Measurements from ENCODE around the gene ITM2A. TPM values are rescaled to one million over a fixed set of nuclear protein-coding genes. Genes with fewer than 3 reads are reported as not detected.

The ITM2A gene
- total and polyA plus RNA-seq, 2 of the 4 experiments (the other 2 are of a cell fraction) = not detected

GRCh38 chrX:79408623-79409322 is 41.6 kb upstream of the ITM2A start:
- Histone ChIP-seq H3K14ac (replicated peaks; ENCODE audit: low read depth, low read length) (no peak overlapping the region), H3K4me3 (ENCODE audit: insufficient read depth, low read depth, low read length) (no peak overlapping the region), H4K8ac (ENCODE audit: low read depth in 2 of 2, low read length in 2 of 2) (no peak overlapping the region), H4K20me1 (ENCODE audit: insufficient read depth, low read length) (no peaks in the 10 kb centered on the region), H3K79me1 (ENCODE audit: low read depth in 1 of 2, low read length in 2 of 2) (no peaks in the 10 kb centered on the region), H4K91ac (ENCODE audit: insufficient read depth, low read depth, low read length) (no peak overlapping the region), H2AK5ac (ENCODE audit: low read depth, low read length) (no peak overlapping the region), H3K4me2 (ENCODE audit: low read depth, low read length) (no peak overlapping the region), H3K9me1 (ENCODE audit: insufficient read depth, low read length) (no peaks in the 10 kb centered on the region), H2BK20ac (ENCODE audit: low read depth, low read length) (no peak overlapping the region), H3K18ac (ENCODE audit: low read depth, low read length) (no peak overlapping the region), H4K5ac (ENCODE audit: low read depth, low read length) (no peak overlapping the region), H3K27me3 (ENCODE audit: control insufficient read depth, insufficient read depth, low read length) (no peaks in the 10 kb centered on the region), H2AK9ac (replicated peaks; ENCODE audit: low read depth, low read length, poor library complexity) (no peak overlapping the region), H3K56ac (ENCODE audit: extremely low read depth, insufficient read depth, low read length) (no peak overlapping the region), H2BK120ac (ENCODE audit: low read depth, low read length) (no peak overlapping the region), H2BK5ac (ENCODE audit: low read depth, low read length, poor library complexity, severe bottlenecking) (no peak overlapping the region), H3K9ac (ENCODE audit: low read depth, low read length) (no peak overlapping the region), H2BK15ac (ENCODE audit: low read depth, low read length) (no peak overlapping the region), H3K4me1 (ENCODE audit: control insufficient read depth, insufficient read depth, low read length) (no peaks in the 10 kb centered on the region), H3K27ac (ENCODE audit: insufficient read depth, low read length) (no peak overlapping the region), H3K36me3 (ENCODE audit: control insufficient read depth, insufficient read depth, low read length) (no peaks in the 10 kb centered on the region), H3K9me3 (ENCODE audit: control insufficient read depth, insufficient read depth, low read length) (no peaks in the 10 kb centered on the region), H3K4ac (ENCODE audit: low read depth, low read length) (no peak overlapping the region), H2AFZ (replicated peaks; ENCODE audit: low read length, poor library complexity) (no peak overlapping the region), H3K23ac (ENCODE audit: low read depth, low read length) (no peak overlapping the region)
- no TSS peak for BruUV-seq (replicated peaks)
- DNase-seq (no peak), ATAC-seq (ENCODE audit: low read depth) (no peak)
- ChIA-PET POLR2A (ENCODE audit: unreplicated experiment) (no interaction called here), CTCF (no interaction called here)
- dilution Hi-C loops (cut with HindIII; ENCODE audit: low sequenced_read_pairs, unreplicated experiment) (no loop called here), in situ Hi-C loops (cut with MboI; ENCODE audit: low sequenced_read_pairs) (no loop called here), intact Hi-C loops (cut with micrococcal nuclease) (no loop called here)
- no CpG with 5 or more reads among the region's 3 CpGs for WGBS, 2 experiments (ENCODE audit: extremely low coverage in 2 of 2, insufficient read length in 1 of 2)
- no peak for TF ChIP-seq USF2 (IDR thresholded peaks at IDR 0.05; ENCODE audit: low read depth, low read length)
- TF ChIP-seq CEBPB (IDR thresholded peaks at IDR 0.05; ENCODE audit: low read depth, low read length) = no peak
- TF ChIP-seq ELK1 (IDR thresholded peaks at IDR 0.05; ENCODE audit: borderline replicate concordance, low read depth, low read length) = no peak
- no peak for TF ChIP-seq MAFK (IDR thresholded peaks at IDR 0.05; ENCODE audit: low read depth, low read length)
- TF ChIP-seq POLR2A (IDR thresholded peaks at IDR 0.05; ENCODE audit: low read depth, low read length) = no peak

Data from IMR-90 (cell line).